ENCODE data around the gene RDH13.
A peak's percentile ranks its signal among the peaks of the same experiment; 100 is the strongest.
"Not testable (repeated sequence)": the region's sequence is repeated elsewhere in the genome, so short reads cannot be mapped to it uniquely, and the experiment has no call there.

RDH13 gene

GRCh38 chr19:55079400-55080038 lies 16.6 kb upstream of the RDH13 start:
- DNase-seq: no peak

DNA sequence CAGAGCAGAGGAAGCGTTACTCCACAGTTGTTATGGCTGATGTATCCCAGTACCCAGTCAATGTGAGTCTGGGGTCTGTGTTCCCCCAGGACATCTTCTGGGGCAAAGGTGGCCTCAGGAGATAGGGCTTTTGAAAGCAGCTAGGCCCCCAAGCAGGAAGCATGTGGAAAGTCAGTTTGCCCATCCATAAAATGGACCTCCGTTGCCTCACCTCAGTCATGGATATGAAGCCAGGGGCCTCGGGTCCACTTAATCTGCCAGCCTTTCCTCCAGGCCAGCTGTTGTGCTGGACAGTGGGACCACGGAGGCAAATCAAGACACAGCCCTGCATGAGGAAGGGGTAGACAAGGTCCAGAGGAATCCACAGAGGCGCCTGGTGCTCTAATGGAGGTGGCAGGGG lies 16.0 kb upstream of the RDH13 start:
- DNase-seq: no peak

GRCh38 chr19:55077106-55077505 lies 14.2 kb upstream of the RDH13 start:
- DNase-seq: no peak

DNA sequence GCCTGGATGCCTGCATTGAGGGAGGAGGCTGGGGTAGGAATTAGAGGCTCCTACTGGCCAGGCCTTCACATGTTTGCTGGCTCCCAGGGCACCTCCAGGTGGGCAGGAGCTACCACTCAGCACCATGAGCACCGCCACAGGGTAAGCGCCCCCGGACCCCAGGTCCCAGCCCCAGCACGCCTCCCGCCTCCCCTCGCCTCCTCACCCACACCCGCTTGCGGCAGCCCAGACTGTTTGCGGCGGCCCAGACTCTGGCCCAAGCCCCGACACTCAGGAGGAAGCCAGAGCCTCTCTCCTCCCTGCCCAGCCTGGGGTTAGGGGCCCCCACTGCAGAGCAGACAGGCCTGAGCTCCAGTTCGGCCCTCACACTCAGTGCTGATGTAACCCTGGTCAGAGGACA lies 13.4 kb upstream of the RDH13 start:
- no peak for DNase-seq

DNA sequence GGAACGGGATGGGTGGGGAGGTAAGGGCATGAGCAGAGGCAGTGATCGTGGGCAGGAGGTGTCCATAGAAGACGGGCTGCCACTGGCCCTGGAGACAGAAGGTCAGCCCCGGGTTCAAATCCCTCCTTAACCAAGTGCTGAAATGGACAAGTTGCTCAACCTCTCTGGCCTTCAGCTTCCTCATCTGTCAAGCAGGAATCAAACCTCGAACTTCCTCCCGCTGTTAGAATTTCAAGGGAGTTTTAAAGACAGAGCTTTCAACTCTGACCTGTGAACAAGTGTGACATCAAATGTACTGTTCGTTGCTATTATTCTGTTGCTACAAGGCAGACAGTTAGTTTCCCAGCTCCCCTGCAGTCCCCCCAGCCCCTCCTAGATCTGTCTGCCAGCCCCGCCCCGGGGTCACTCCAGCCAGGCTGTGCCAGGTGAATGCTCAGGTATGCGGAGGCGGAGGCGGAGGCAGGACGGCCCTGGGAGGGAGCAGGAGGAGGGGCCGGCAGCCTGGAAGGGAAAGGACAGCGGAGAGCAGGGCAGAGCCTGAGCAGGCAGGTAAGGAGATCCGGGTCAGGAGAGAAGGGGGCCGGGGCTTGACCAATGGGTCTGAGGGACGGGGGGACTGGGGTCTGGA lies 12.5 kb upstream of the RDH13 start, which contains the start of gene EPS8L1:
Gene EPS8L1, plus strand, starts transcription at position 499 of the 628 bp plus-strand sequence. CDS start 576 bp downstream, outside the sequence.
- DNase-seq: no peak

- no peak for DNase-seq
These were observed 9.0 kb upstream of the RDH13 start for GRCh38 chr19:55071913-55072312.

DNA sequence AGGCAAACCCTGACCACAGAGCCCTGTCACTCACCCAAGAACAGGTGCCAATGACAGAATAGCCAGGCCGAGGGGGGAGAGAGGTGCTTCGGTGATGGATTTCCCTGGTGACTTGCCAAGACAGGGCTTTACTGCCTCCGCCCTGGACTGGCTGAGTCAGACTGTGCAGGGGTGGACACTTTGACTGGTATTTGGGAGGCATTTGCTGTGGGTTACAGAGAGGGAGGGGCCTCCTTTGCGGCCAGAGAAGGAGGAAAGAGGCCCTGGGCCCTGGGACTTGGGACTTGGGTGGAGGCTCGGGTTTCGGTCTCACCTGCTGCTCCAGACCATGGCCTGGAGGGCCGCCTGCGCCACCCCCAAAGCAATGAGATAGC lies 8.2 kb upstream of the RDH13 start:
- no peak for DNase-seq

DNA sequence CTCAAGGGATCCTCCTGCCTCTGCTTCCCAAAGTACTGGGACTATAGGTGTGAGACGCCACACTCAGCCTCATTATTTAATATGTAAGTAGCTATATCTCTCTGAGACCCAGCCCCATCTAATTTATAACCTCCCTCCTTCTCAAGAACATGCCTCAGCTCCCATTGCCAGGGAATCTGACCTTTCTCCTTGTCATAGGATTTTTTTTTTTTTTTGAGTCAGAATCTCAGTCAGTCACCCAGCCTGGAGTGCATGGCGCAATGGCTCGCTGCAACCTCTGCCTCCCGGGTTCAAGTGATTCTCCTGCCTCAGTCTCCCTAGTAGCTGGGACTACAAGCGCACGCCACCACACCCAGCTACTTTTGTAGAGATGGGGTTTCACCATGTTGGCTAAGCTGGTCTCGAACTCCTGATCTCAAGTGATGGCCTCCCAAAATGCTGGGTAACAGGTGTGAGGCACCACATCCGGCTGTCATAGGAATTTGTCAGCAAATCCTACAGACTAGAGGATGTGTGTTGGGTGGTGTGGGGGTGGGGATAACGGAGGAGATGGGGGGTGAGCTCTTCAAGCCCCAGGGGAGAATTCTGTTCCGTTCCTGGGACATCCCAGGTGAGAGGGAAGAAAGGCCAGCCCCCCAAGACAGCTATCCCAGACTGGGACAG lies 7.6 kb upstream of the RDH13 start:
- DNase-seq: no peak

DNA sequence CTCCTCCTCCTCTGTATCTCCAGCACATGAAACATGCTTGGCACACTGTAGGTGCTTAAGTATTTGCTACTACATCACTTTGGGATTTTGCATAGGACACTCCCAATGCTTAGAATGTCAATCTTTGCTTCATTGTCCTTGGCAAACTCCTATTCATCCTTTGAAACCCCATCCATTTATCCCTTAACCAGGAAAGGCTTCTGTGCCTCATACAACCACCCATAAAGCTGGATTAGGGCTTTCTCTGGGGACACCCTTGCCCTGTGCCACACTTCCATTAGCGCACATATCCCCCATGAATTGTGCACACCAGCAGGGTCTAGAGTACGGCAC lies 6.9 kb upstream of the RDH13 start:
- no peak for DNase-seq

DNA sequence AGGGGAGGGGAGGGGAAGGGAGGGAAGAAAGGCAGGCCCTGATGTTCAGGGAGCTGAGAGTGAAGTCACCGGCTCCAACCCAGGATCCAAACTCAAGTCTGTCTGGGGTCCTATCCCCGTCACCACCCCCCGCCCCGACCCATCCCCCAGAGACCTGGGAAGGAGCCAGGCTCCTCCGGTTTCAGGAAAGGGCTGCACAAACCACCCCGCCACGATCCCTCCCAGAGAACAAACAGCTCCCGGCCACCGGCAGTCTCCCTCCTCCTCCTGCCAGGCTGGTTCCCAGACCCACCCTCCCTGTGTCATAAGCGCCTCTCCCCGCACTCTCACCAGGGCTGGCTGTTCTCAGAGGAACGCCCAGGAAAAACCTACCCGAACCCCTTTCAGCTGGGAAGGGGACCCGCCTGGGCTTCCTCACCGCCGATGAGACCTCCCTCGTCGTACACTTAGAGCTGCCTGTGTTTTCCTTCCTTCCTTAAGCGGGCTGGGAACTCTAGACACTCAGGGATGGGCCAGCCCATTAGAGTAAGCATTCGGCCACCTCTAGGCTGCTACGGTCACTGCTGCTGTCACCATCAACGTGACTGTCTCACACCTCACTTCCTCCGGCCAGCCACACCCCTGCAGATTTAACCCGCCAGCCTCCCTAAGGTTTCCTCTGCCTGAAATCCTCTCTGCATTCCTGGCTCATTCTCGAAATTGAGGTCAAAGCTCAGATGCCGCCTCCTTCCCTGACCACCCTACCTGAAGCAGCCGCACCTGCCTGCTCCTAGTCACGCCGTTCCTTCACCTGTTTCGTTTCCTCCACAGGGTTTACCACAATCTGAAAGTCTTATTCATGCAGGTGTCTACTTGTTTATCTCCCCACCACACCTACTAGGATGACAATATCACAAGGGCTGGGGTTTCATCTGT lies 6.3 kb upstream of the RDH13 start:
- peak in 1 of 58 donors; percentile 4 for DNase-seq

DNA sequence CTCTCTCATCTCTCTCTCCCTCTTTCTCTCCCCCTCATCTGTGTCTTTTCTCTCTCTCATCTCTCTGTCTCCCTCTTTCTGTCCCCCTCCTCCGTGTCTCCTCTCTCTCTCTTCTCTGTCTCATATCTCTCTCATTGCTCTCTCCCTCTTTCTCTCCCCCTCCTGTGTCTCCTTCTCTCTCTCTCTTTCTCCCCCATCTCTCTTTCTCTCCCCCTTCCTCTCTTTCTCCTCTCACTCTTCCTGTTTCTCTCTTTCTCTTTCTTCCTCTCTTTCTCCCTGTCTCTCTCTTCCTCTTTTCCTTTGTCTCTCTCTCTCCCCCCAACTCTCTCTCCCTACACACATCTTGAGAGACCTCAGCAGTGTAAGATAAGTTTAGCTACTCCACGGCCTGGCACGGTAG lies 4.9 kb upstream of the RDH13 start:
- no peak for DNase-seq

- DNase-seq: no peak
These were observed 3.3 kb upstream of the RDH13 start for GRCh38 chr19:55066107-55066709.

DNA sequence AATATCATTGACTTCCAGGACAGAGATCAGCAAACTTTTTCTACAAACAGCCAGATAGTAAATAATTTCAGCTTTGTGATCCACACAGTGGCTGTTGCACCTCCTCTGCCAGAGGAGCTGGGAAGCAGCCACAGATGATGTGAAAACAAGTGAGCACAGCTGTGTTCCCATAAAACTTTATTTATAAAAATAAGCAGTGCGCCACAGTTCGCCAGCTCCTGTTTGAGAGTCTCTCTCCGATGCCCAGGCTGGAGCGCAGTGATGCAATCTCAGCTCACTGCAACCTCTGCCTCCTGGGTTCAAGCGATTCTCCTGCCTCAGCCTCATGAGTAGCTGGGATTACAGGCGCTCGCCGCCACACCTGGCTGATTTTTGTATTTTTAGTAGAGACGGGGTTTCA lies 2.6 kb upstream of the RDH13 start:
- DNase-seq: not testable (repeated sequence)

DNA sequence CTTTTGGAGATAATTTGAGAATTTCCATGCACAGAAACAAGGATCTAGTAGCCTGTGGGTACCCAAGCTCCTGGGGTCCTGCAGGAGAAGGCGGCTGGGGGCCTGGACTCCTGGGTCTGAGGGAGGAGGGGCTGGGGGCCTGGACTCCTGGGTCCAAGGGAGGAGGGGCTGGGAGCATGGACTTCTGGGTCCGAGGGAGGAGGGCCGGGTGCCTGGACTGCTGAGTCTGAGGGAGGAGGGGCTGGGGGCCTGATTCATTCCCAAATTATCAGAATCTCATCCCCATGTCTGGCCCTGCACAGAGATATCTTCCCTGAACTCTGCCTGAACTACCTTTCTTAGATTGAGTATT lies 520 bp upstream of the RDH13 start:
- DNase-seq: no peak

DNA sequence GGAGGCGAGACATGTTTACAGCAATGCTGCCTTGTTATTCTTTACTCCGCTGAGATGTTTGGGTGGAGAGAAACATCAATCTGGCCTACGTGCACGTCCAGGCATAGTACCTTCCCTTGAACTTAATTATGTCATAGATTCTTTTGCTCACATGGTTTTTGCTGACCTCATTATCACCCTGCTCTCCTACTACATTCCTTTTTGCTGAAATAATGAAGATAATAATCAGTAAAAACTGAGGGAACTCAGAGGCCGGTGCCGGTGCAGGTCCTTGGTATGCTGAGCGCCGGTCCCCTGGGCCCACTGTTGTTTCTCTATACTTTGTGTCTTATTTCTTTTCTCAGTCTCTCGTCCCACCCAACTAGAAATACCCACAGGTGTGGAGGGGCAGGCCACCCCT lies 2.7 kb downstream of the RDH13 start:
- DNase-seq: not testable (repeated sequence)

- no peak for DNase-seq
These were observed 4.0 kb downstream of the RDH13 start for GRCh38 chr19:55058781-55059610.

GRCh38 chr19:55056827-55057226 lies 6.1 kb downstream of the RDH13 start:
- DNase-seq: no peak

DNA sequence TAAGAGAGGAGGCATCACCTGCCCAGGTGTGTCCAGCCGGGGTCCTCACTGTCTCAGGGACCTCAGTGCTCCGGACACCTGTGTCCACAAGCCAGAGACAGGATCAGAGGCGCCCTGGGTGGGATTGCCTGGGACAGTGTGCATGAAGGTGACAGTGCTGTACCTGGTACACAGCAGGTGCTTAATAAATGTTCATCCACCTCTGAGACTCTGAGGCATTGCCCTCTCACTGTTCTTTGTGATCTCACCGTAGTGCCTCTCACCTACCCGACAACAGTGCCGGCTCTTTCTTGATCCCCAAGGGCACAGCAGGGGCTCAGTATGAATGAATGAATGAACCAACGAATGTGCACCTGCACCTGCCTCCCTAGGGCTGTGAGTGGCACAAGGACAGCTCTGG lies 9.2 kb downstream of the RDH13 start:
- DNase-seq: no peak

GRCh38 chr19:55050749-55051532 lies 12.0 kb downstream of the RDH13 start:
- no peak for DNase-seq

DNA sequence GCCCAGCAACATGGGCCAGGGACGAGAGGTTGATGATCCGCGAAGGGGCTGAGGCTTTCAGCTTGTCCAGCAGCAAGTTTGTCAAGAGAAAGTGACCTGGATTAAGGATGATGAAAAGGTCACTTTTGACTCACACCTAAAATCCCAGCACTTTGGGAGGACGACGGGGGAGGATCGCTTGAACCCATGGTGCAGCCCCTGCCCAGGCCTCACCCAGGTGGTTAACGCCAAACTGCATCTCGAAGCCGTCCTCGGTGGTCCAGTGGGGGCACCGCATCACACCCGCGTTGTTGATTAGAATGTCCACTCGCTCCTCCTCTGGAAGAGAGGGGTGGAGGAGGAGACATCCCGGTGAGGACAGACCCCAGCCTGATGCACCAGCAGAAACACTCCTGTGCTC lies 14.5 kb downstream of the RDH13 start:
- no peak for DNase-seq

Data from anterior cingulate cortex (tissue), 58 donors.